Measurements from ENCODE around the gene SAMSN1. TPM values are rescaled to one million over a fixed set of nuclear protein-coding genes. Genes with fewer than 3 reads are reported as not detected.
A peak's percentile ranks its signal among the peaks of the same experiment; 100 is the strongest.

SAMSN1 gene
- polyA plus RNA-seq, 4 donors = 2.9 to 11.9 (median 5.1) TPM

DNA sequence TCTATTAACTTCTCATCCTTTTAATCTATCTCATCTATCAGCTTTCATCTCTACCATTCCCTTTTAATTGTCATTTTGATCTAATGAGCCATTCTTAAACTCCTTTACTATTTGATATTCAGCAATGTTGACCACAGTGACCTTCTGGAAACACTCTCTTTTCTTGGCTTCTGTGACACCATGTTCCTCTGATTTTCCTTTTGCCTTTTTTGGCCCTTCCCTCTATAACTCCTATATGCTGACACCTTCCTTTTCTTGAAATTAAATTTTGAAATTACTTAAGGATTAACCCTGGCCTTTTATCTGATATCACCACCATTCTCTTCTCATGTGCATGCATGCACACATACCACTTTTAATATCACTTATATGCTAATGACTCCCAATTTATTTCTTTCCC is 41.2 kb upstream of the SAMSN1 start:
- H3K4me3 ChIP-seq (ENCODE audit: low read depth in 1 of 3, low read length in 3 of 3) = no peak overlapping the region
- no peak for DNase-seq
- no peaks in the 10 kb centered on the region for H3K9me3 ChIP-seq (ENCODE audit: control insufficient read depth in 2 of 2, insufficient read depth in 1 of 2, low read depth in 1 of 2, low read length in 1 of 2)
- no peak overlapping the region for H3K27ac ChIP-seq (ENCODE audit: low read depth in 1 of 3, low read length in 2 of 3)
- H3K36me3 ChIP-seq (ENCODE audit: control insufficient read depth in 3 of 3, insufficient read depth in 2 of 3, low read depth in 1 of 3, low read length in 3 of 3) = no peaks in the 10 kb centered on the region
- no peaks in the 10 kb centered on the region for H3K4me1 ChIP-seq (ENCODE audit: control insufficient read depth in 3 of 3, insufficient read depth in 2 of 3, low read depth in 1 of 3, low read length in 2 of 3)
- no peaks in the 10 kb centered on the region for H3K27me3 ChIP-seq (ENCODE audit: control insufficient read depth in 3 of 3, insufficient read depth in 3 of 3, low read length in 3 of 3)
- no peak for FAIRE-seq

DNA sequence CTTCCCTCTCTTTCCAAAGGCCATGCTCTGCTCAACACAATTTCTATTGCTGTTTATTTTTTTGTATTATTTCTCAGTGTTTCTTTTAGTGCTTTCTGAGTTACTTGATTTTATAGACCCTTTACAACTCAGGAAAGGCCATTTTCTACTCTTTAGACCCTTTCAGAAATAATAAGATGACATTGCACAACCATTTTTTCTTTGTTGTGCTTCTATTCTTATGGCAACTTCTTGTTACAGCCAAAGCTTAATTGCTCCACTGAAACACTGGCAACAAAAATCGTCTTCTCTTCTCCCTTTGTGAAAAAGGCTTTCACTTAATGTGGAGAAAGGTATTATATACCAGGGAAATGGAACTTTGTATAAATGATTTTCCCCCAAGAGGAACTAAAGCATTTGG is 39.0 kb upstream of the SAMSN1 start:
- no peak overlapping the region for H3K27ac ChIP-seq (ENCODE audit: low read depth in 1 of 3, low read length in 2 of 3)
- H3K9me3 ChIP-seq (ENCODE audit: control insufficient read depth in 2 of 2, insufficient read depth in 1 of 2, low read depth in 1 of 2, low read length in 1 of 2) = no peaks in the 10 kb centered on the region
- H3K36me3 ChIP-seq (ENCODE audit: control insufficient read depth in 3 of 3, insufficient read depth in 2 of 3, low read depth in 1 of 3, low read length in 3 of 3) = no peaks in the 10 kb centered on the region
- 57 to 70% (median 63%) methylated on average over 1 of the region's 1 CpG for WGBS, 3 donors
- FAIRE-seq (no peak), DNase-seq (no peak)
- H3K4me1 ChIP-seq (ENCODE audit: control insufficient read depth in 3 of 3, insufficient read depth in 2 of 3, low read depth in 1 of 3, low read length in 2 of 3) = no peaks in the 10 kb centered on the region
- no peaks in the 10 kb centered on the region for H3K27me3 ChIP-seq (ENCODE audit: control insufficient read depth in 3 of 3, insufficient read depth in 3 of 3, low read length in 3 of 3)
- no peak overlapping the region for H3K4me3 ChIP-seq (ENCODE audit: low read depth in 1 of 3, low read length in 3 of 3)

DNA sequence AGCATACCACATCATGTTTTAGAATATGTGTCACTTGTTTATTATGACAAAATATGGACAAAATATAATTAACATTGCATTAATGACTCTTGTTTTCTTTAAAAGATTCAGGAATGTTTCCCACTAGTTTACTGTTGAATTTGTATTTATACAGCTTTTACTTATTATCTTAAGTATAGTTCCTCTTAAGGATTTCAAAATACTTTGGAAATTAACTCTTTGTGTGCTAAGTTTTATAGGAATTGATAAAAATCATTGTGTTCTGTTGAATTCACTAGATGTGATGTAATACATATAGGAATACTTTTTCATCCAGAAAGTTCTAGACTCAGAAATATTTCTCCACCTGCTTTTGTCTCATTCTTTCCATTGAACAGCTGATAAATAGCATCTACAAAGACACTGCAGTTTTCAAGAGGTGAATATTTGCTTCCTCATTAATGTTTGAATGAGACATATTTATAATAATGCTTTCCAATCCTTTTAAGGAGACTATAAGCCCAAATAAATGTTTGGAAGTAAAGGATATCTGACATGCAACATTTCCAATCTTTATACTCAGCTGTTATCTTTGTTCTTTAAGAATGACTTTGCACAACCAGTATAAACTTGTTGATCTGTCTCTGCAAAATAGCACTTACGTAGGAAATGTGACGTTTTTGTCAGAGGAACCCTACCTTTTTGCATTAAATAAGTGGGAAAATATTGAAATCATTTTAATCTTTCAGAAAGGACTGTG is 38.4 kb upstream of the SAMSN1 start:
- FAIRE-seq = no peak
- no peaks in the 10 kb centered on the region for H3K27me3 ChIP-seq (ENCODE audit: control insufficient read depth in 3 of 3, insufficient read depth in 3 of 3, low read length in 3 of 3)
- no peaks in the 10 kb centered on the region for H3K4me1 ChIP-seq (ENCODE audit: control insufficient read depth in 3 of 3, insufficient read depth in 2 of 3, low read depth in 1 of 3, low read length in 2 of 3)
- no peak for DNase-seq
- H3K36me3 ChIP-seq (ENCODE audit: control insufficient read depth in 3 of 3, insufficient read depth in 2 of 3, low read depth in 1 of 3, low read length in 3 of 3) = no peaks in the 10 kb centered on the region
- H3K4me3 ChIP-seq (ENCODE audit: low read depth in 1 of 3, low read length in 3 of 3) = no peak overlapping the region
- WGBS, 3 donors = 56 to 65% (median 63%) methylated on average over 2 of the region's 2 CpGs
- no peak overlapping the region for H3K27ac ChIP-seq (ENCODE audit: low read depth in 1 of 3, low read length in 2 of 3)
- no peaks in the 10 kb centered on the region for H3K9me3 ChIP-seq (ENCODE audit: control insufficient read depth in 2 of 2, insufficient read depth in 1 of 2, low read depth in 1 of 2, low read length in 1 of 2)

DNA sequence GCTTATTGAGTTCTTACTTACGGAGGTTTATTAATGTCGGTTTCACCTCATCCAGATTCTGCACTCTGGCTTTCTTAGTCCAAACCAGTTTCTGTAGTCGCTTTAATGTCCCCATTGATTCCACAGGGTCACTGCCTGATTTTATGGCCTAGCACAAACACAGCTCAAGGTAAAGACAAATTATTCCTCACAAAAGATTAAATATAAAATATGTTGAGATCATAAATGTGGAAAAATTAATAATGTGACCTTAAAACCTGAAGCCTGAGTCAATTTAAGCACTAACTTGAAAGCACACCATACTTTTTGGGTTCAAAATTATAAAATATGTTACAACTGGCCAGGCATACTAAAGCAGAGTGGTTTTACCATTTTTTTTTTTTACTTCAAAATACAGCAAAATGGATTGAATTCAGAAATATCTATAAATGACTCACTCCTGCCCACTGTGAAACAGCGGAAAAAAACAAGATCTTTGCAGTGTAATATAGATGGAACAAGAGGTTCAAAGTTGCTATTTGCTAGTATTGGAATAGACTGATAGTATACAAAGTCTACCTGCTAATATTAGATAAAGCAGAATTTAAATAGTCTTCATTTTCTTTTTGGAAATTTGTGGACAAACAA is 37.6 kb upstream of the SAMSN1 start:
- no peak overlapping the region for H3K4me3 ChIP-seq (ENCODE audit: low read depth in 1 of 3, low read length in 3 of 3)
- FAIRE-seq (no peak), DNase-seq (no peak)
- no peak overlapping the region for H3K27ac ChIP-seq (ENCODE audit: low read depth in 1 of 3, low read length in 2 of 3)
- H3K36me3 ChIP-seq (ENCODE audit: control insufficient read depth in 3 of 3, insufficient read depth in 2 of 3, low read depth in 1 of 3, low read length in 3 of 3) = no peaks in the 10 kb centered on the region
- H3K9me3 ChIP-seq (ENCODE audit: control insufficient read depth in 2 of 2, insufficient read depth in 1 of 2, low read depth in 1 of 2, low read length in 1 of 2) = no peaks in the 10 kb centered on the region
- no peaks in the 10 kb centered on the region for H3K27me3 ChIP-seq (ENCODE audit: control insufficient read depth in 3 of 3, insufficient read depth in 3 of 3, low read length in 3 of 3)
- no peaks in the 10 kb centered on the region for H3K4me1 ChIP-seq (ENCODE audit: control insufficient read depth in 3 of 3, insufficient read depth in 2 of 3, low read depth in 1 of 3, low read length in 2 of 3)
- WGBS, 3 donors = 92 to 94% (median 93%) methylated on average over 4 of the region's 4 CpGs

DNA sequence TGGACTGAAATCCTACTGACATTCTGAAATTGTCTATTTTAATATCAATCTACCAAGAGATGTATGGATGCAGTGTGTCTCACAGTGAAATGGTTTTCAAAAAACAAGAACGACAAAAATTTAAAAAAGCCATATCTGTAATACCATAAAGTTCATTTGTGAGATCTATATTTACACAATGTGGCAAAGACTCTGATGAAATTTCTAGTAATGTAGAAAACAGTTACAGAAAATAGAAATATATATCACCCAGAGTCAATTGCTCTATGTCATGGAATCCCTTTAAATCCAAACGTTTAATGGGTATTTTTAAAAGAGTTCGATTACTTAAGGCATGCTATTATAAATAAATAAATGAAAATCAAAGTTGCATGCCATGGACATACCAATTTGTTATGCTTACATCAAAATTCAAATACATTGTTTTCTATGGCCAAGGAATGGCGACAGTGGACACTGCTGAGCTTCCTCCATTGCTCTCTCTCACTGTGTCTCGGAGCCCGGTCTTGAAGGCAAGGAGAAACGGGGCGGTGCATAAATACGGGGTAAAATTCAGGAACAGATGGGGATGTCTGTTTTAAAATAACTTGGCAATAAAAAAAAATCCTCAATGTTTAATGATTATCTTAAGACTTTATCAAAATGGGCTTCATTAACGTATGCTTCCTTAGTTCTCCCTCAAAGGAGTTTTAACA is 37.0 kb upstream of the SAMSN1 start:
- DNase-seq (no peak), FAIRE-seq (no peak)
- Histone ChIP-seq H3K36me3 (ENCODE audit: control insufficient read depth in 3 of 3, insufficient read depth in 2 of 3, low read depth in 1 of 3, low read length in 3 of 3) (no peaks in the 10 kb centered on the region), H3K27ac (ENCODE audit: low read depth in 1 of 3, low read length in 2 of 3) (no peak overlapping the region), H3K4me1 (ENCODE audit: control insufficient read depth in 3 of 3, insufficient read depth in 2 of 3, low read depth in 1 of 3, low read length in 2 of 3) (no peaks in the 10 kb centered on the region), H3K27me3 (ENCODE audit: control insufficient read depth in 3 of 3, insufficient read depth in 3 of 3, low read length in 3 of 3) (no peaks in the 10 kb centered on the region), H3K9me3 (ENCODE audit: control insufficient read depth in 2 of 2, insufficient read depth in 1 of 2, low read depth in 1 of 2, low read length in 1 of 2) (no peaks in the 10 kb centered on the region), H3K4me3 (ENCODE audit: low read depth in 1 of 3, low read length in 3 of 3) (no peak overlapping the region)
- WGBS, 3 donors = 87 to 91% (median 90%) methylated on average over 10 of the region's 10 CpGs

DNA sequence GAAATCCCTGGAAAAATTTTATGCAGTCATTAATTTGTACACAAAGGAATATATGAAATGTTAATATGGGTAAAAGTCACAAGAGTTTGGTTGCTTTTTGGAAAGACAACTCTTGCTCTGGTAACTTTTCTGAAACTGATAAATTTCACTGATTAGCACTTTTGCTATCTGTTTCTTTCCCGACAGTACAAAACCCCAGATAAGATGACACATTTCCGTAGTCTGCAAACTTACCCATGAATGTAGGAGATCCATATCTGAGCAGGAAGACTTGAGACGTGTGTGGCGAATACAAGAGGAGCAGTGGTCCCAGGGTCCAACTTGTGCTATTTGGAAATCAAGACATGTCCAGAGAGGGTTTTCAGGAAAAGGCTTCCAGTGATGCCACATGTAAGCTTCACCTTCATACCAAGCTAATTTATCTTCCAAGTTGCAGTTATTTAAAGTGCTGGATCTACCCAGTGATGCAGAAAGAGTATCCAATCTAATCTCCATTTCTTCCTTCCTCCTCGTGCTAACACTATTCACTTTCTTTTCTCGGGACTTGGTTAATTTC is 35.9 kb upstream of the SAMSN1 start:
- Histone ChIP-seq H3K27me3 (ENCODE audit: control insufficient read depth in 3 of 3, insufficient read depth in 3 of 3, low read length in 3 of 3) (no peaks in the 10 kb centered on the region), H3K27ac (ENCODE audit: low read depth in 1 of 3, low read length in 2 of 3) (peak overlapping the region in 1 of 3 donors; percentile 11), H3K4me1 (ENCODE audit: control insufficient read depth in 3 of 3, insufficient read depth in 2 of 3, low read depth in 1 of 3, low read length in 2 of 3) (no peaks in the 10 kb centered on the region), H3K9me3 (ENCODE audit: control insufficient read depth in 2 of 2, insufficient read depth in 1 of 2, low read depth in 1 of 2, low read length in 1 of 2) (no peaks in the 10 kb centered on the region), H3K36me3 (ENCODE audit: control insufficient read depth in 3 of 3, insufficient read depth in 2 of 3, low read depth in 1 of 3, low read length in 3 of 3) (no peaks in the 10 kb centered on the region), H3K4me3 (ENCODE audit: low read depth in 1 of 3, low read length in 3 of 3) (no peak overlapping the region)
- FAIRE-seq = no peak
- WGBS, 3 donors = 69 to 76% (median 72%) methylated on average over 6 of the region's 6 CpGs
- peak in 1 of 2 donors; percentile 34 for DNase-seq

- FAIRE-seq (no peak), DNase-seq (no peak)
- WGBS, 3 donors = 72 to 95% (median 74%) methylated on average over 1 of the region's 1 CpG
- Histone ChIP-seq H3K9me3 (ENCODE audit: control insufficient read depth in 2 of 2, insufficient read depth in 1 of 2, low read depth in 1 of 2, low read length in 1 of 2) (no peaks in the 10 kb centered on the region), H3K36me3 (ENCODE audit: control insufficient read depth in 3 of 3, insufficient read depth in 2 of 3, low read depth in 1 of 3, low read length in 3 of 3) (no peaks in the 10 kb centered on the region), H3K4me1 (ENCODE audit: control insufficient read depth in 3 of 3, insufficient read depth in 2 of 3, low read depth in 1 of 3, low read length in 2 of 3) (no peaks in the 10 kb centered on the region), H3K27ac (ENCODE audit: low read depth in 1 of 3, low read length in 2 of 3) (no peak overlapping the region), H3K27me3 (ENCODE audit: control insufficient read depth in 3 of 3, insufficient read depth in 3 of 3, low read length in 3 of 3) (no peaks in the 10 kb centered on the region), H3K4me3 (ENCODE audit: low read depth in 1 of 3, low read length in 3 of 3) (no peak overlapping the region)
Observed at GRCh38 chr21:14573244-14573643, 27.1 kb upstream of the SAMSN1 start.

GRCh38 chr21:14572204-14572780 is 26.2 kb upstream of the SAMSN1 start:
- no peak overlapping the region for H3K27ac ChIP-seq (ENCODE audit: low read depth in 1 of 3, low read length in 2 of 3)
- H3K4me3 ChIP-seq (ENCODE audit: low read depth in 1 of 3, low read length in 3 of 3) = no peak overlapping the region
- DNase-seq (no peak), FAIRE-seq (no peak)
- 34 to 59% (median 57%) methylated on average over 2 of the region's 2 CpGs for WGBS, 3 donors
- H3K27me3 ChIP-seq (ENCODE audit: control insufficient read depth in 3 of 3, insufficient read depth in 3 of 3, low read length in 3 of 3) = no peaks in the 10 kb centered on the region
- H3K4me1 ChIP-seq (ENCODE audit: control insufficient read depth in 3 of 3, insufficient read depth in 2 of 3, low read depth in 1 of 3, low read length in 2 of 3) = no peaks in the 10 kb centered on the region
- no peaks in the 10 kb centered on the region for H3K36me3 ChIP-seq (ENCODE audit: control insufficient read depth in 3 of 3, insufficient read depth in 2 of 3, low read depth in 1 of 3, low read length in 3 of 3)
- no peaks in the 10 kb centered on the region for H3K9me3 ChIP-seq (ENCODE audit: control insufficient read depth in 2 of 2, insufficient read depth in 1 of 2, low read depth in 1 of 2, low read length in 1 of 2)

Measured in small intestine (tissue), 7 donors.